Measurements from ENCODE around the gene NPY. TPM values are rescaled to one million over a fixed set of nuclear protein-coding genes. Genes with fewer than 3 reads are reported as not detected.

The NPY gene
- total RNA-seq, 4 donors from 2014 or later = 25.3 to 70.1 (median 30.0) TPM

DNA sequence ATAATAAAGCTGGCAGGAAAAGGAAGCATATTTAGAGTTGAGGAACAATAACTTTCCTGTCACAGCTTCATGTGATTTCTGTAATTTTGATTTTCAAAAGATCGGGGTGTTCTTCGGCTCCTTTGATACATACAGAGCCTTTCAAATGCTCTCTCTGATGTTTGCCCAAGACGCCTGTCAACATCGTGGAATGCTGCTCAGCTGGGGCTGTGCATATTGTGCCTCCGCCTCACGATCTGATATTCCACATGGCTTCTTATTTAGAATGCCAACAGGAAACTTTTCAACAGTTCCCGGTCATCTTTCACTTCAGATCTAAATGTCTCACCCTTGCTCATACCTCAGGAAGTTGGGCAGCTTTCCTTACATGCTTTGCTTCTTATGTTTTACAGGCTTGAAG is 7.3 kb downstream of the NPY start:
- WGBS = 61% methylated on average over 7 of the region's 7 CpGs
- H3K9me3 ChIP-seq = no peaks in the 10 kb centered on the region
- no peak overlapping the region for H3K27ac ChIP-seq (replicated peaks in 1 of 4)
- no peaks in the 10 kb centered on the region for H3K4me1 ChIP-seq
- no peak for TF ChIP-seq POLR2A (IDR thresholded peaks at IDR 0.05; ENCODE audit: low read depth)
- no peak for TF ChIP-seq EP300 (IDR thresholded peaks at IDR 0.05)
- TF ChIP-seq, protein P1, sequence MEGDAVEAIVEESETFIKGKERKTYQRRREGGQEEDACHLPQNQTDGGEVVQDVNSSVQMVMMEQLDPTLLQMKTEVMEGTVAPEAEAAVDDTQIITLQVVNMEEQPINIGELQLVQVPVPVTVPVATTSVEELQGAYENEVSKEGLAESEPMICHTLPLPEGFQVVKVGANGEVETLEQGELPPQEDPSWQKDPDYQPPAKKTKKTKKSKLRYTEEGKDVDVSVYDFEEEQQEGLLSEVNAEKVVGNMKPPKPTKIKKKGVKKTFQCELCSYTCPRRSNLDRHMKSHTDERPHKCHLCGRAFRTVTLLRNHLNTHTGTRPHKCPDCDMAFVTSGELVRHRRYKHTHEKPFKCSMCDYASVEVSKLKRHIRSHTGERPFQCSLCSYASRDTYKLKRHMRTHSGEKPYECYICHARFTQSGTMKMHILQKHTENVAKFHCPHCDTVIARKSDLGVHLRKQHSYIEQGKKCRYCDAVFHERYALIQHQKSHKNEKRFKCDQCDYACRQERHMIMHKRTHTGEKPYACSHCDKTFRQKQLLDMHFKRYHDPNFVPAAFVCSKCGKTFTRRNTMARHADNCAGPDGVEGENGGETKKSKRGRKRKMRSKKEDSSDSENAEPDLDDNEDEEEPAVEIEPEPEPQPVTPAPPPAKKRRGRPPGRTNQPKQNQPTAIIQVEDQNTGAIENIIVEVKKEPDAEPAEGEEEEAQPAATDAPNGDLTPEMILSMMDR (IDR thresholded peaks at IDR 0.05) = no peak
- no peak for TF ChIP-seq POLR2AphosphoS5 (IDR thresholded peaks at IDR 0.05)
- no peak for DNase-seq (ENCODE audit: extremely low spot score)
- no peak overlapping the region for H3K4me3 ChIP-seq
- peaks cover 0 to 19% (median 0%) of the 10 kb centered on the region in 4 donors for H3K27me3 ChIP-seq
- intact Hi-C loops (cut with DNase I) = no loop called here
- H3K36me3 ChIP-seq = no peaks in the 10 kb centered on the region

DNA sequence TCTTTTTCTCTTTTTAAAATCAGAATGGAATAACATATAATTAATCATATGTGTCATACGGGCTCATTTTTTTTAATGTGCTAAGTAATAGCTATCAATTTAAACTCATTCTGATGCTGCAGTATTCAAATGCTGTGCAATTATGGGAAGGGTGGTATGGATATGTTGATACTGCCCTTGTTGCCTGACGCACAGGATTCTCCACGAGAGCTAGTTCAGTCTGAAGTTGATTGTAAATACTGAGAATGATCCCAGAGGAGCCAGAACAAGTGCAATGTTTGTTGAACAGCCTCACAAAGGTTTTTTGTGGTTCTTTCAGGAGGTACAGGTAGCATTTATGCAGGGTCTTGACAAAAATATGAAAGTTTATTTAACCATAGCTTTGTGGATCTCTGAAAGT is 13.4 kb downstream of the NPY start:
- H3K27me3 ChIP-seq = no peaks in the 10 kb centered on the region
- H3K36me3 ChIP-seq = no peaks in the 10 kb centered on the region
- H3K4me1 ChIP-seq = no peaks in the 10 kb centered on the region
- DNase-seq (ENCODE audit: extremely low spot score) = no peak
- intact Hi-C loops (cut with DNase I) = no loop called here
- no peak overlapping the region for H3K27ac ChIP-seq (replicated peaks in 1 of 4)
- TF ChIP-seq EP300 (IDR thresholded peaks at IDR 0.05) (no peak), POLR2AphosphoS5 (IDR thresholded peaks at IDR 0.05) (no peak), POLR2A (IDR thresholded peaks at IDR 0.05; ENCODE audit: low read depth) (no peak)
- TF ChIP-seq, protein P1 (IDR thresholded peaks at IDR 0.05) = no peak
- 68% methylated on average over 3 of the region's 3 CpGs for WGBS
- no peak overlapping the region for H3K4me3 ChIP-seq
- H3K9me3 ChIP-seq = no peaks in the 10 kb centered on the region

DNA sequence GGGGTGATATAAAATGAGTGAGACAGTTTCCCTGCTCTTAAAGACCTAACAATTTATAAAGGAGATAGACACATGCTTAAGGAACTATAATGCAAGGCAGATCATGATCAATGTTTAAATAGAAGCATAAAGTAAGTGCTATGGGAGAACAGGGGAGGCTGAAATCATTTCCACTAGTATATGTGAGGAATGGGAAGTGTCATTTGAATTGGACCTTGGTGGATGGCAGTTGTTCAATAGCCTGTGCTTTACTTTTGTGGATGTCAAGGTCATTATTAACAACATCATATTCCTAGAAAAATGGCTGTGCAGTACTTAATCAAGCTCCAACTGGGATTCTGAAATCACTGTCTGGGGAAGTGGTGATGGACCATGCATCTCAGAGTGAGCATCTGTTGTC is 14.7 kb downstream of the NPY start:
- Histone ChIP-seq H3K4me1 (no peaks in the 10 kb centered on the region), H3K27me3 (no peaks in the 10 kb centered on the region), H3K4me3 (no peak overlapping the region), H3K27ac (replicated peaks in 1 of 4) (no peak overlapping the region), H3K36me3 (no peaks in the 10 kb centered on the region), H3K9me3 (no peaks in the 10 kb centered on the region)
- TF ChIP-seq POLR2A (IDR thresholded peaks at IDR 0.05; ENCODE audit: low read depth) (no peak), POLR2AphosphoS5 (IDR thresholded peaks at IDR 0.05) (no peak), EP300 (IDR thresholded peaks at IDR 0.05) (no peak)
- TF ChIP-seq, protein P1 (IDR thresholded peaks at IDR 0.05) = no peak
- no peak for DNase-seq (ENCODE audit: extremely low spot score)
- intact Hi-C loops (cut with DNase I) = no loop called here

DNA sequence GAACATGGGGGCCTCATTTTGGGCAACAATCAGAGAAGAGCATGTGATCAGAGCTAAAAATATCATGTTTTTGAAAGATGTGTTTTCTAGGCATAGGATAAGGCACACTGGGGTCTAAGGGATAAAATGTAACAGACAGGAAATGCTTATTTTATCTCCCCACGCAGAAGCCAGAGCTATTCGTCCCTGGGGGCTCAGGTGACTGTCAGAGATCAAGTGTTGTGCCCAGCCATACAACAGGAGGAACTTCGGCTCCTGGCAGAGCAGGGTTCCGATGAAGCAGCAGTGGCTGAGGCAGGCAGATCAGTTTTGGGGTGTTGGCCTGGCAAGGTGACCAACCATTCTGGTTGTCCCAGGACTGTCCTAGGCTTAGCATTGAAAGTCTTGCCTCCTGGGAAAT is 15.2 kb downstream of the NPY start:
- intact Hi-C loops (cut with DNase I) = no loop called here
- TF ChIP-seq POLR2A (IDR thresholded peaks at IDR 0.05; ENCODE audit: low read depth) (no peak), POLR2AphosphoS5 (IDR thresholded peaks at IDR 0.05) (no peak), EP300 (IDR thresholded peaks at IDR 0.05) (no peak)
- TF ChIP-seq, protein P1 (IDR thresholded peaks at IDR 0.05) = no peak
- H3K27me3 ChIP-seq = no peaks in the 10 kb centered on the region
- no peak overlapping the region for H3K4me3 ChIP-seq
- no peaks in the 10 kb centered on the region for H3K36me3 ChIP-seq
- H3K4me1 ChIP-seq = no peaks in the 10 kb centered on the region
- no peak for DNase-seq (ENCODE audit: extremely low spot score)
- H3K27ac ChIP-seq (replicated peaks in 1 of 4) = no peak overlapping the region
- 52% methylated on average over 4 of the region's 4 CpGs for WGBS
- no peaks in the 10 kb centered on the region for H3K9me3 ChIP-seq

DNA sequence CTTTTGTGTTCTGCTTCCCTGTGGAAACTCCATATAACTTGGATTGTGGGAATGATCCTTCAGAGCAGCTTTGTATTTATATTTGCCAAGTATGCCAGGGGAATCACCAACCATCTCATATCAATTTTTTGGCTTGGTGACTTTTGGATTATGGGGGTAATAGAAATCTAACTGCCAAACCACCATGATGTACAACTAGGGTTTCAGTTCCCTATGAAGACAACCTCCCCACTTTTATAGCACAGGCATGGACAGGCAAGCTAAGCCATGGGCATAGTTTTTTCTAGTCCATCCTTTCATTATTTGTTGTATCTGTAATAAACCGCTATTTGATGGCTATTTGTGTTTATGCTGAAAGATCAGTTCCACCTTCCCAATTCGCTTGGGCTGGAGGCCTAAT is 17.7 kb downstream of the NPY start:
- Histone ChIP-seq H3K27me3 (peaks cover 0 to 6% (median 0%) of the 10 kb centered on the region in 4 donors), H3K9me3 (no peaks in the 10 kb centered on the region), H3K36me3 (no peaks in the 10 kb centered on the region), H3K27ac (replicated peaks in 1 of 4) (no peak overlapping the region), H3K4me3 (no peak overlapping the region), H3K4me1 (no peaks in the 10 kb centered on the region)
- intact Hi-C loops (cut with DNase I) = no loop called here
- TF ChIP-seq EP300 (IDR thresholded peaks at IDR 0.05) (no peak), POLR2AphosphoS5 (IDR thresholded peaks at IDR 0.05) (no peak), POLR2A (IDR thresholded peaks at IDR 0.05; ENCODE audit: low read depth) (no peak)
- TF ChIP-seq, protein P1 (IDR thresholded peaks at IDR 0.05) = no peak
- 84% methylated on average over 2 of the region's 2 CpGs for WGBS
- DNase-seq (ENCODE audit: extremely low spot score) = no peak
